H1 (cell line): ENCODE results near the gene RNF186. TPM values are rescaled to one million over a fixed set of nuclear protein-coding genes. Genes with fewer than 3 reads are reported as not detected.

Experiments used
- CTCF ChIA-PET: fragments of 300-600 bp; sonication (Branson Sonifier 250); formaldehyde crosslinking; loops from one replicate; lab custom pipeline; 2021; ENCODE audit not compliant: partially characterized antibody; lab: Charles Lee
- POLR2A ChIA-PET: fragments of 300-600 bp; sonication (Branson Sonifier 250); formaldehyde crosslinking; loops from one replicate; lab custom pipeline; 2021; ENCODE audit warnings: inconsistent platforms; ENCODE audit not compliant: partially characterized antibody; lab: Charles Lee
- DNase-seq, 2 experiments: peaks; one replicate each; pipeline versions ENCODE4 v3.0.0 to v3.0.0-alpha.2; 2010 to 2022; ENCODE audit warnings: low spot score in 2 of 2, low read depth in 1 of 2, mixed read lengths in 1 of 2
- FAIRE-seq: peaks from 2 replicates; lab custom pipeline; 2011; peaks lifted over from hg19 to GRCh38; lab: Jason Lieb, UNC
- H2AFZ ChIP-seq: 2 replicates; pipeline ENCODE4 v1.8.1; 2012; ENCODE audit warnings: low read length, inconsistent platforms
- H2AK5ac ChIP-seq: 2 replicates; pipeline ENCODE4 v1.6.1; 2013; ENCODE audit warnings: low read depth, low read length
- H2BK120ac ChIP-seq: replicated peaks from 2 replicates; pipeline ENCODE3; 2013; ENCODE audit warnings: low read depth, low read length, inconsistent platforms
- H2BK12ac ChIP-seq: 2 replicates; pipeline ENCODE4 v1.6.1; 2013; ENCODE audit warnings: low read depth, low read length
- H2BK15ac ChIP-seq: 2 replicates; pipeline ENCODE4 v1.6.1; 2013; ENCODE audit warnings: low read length
- H2BK20ac ChIP-seq: 2 replicates; pipeline ENCODE4 v1.6.1; 2013; ENCODE audit warnings: low read length
- H2BK5ac ChIP-seq: 2 replicates; pipeline ENCODE4 v1.6.1; 2013; ENCODE audit warnings: low read depth, low read length
- H3K14ac ChIP-seq: 2 replicates; pipeline ENCODE4 v1.6.1; 2013; ENCODE audit warnings: inconsistent platforms; ENCODE audit not compliant: insufficient read length
- H3K18ac ChIP-seq: 2 replicates; pipeline ENCODE4 v1.6.1; 2013; ENCODE audit warnings: low read length; ENCODE audit errors: extremely low read depth
- H3K23ac ChIP-seq: 2 replicates; pipeline ENCODE4 v1.6.1; 2013; ENCODE audit warnings: inconsistent platforms; ENCODE audit not compliant: insufficient read length
- H3K23me2 ChIP-seq: 2 replicates; pipeline ENCODE4 v1.6.1; 2013; ENCODE audit warnings: low read depth, low read length
- H3K27ac ChIP-seq: 2 replicates; pipeline ENCODE4 v1.6.1; 2011; ENCODE audit warnings: low read depth, low read length, inconsistent platforms
- H3K27me3 ChIP-seq, 4 experiments: replicated peaks in 1 of 4; 1 replicate in 1 of 4; 2 replicates in 3 of 4; pipeline versions ENCODE4 v1.6.1 to v1.8.1; 2011 to 2013; ENCODE audit warnings: low read length in 3 of 4, mild to moderate bottlenecking in 3 of 4, inconsistent platforms in 2 of 4, mixed read lengths in 2 of 4, moderate library complexity in 1 of 4; ENCODE audit not compliant: control insufficient read depth in 3 of 4, insufficient read depth in 3 of 4; ENCODE audit errors: extremely low read depth in 1 of 4
- H3K36me3 ChIP-seq, 4 experiments: 2 replicates each; pipeline versions ENCODE4 v1.6.1 to v1.8.1; 2011 to 2013; ENCODE audit warnings: mild to moderate bottlenecking in 4 of 4, low read length in 3 of 4, moderate library complexity in 2 of 4, control low read depth in 1 of 4, inconsistent platforms in 1 of 4; ENCODE audit not compliant: insufficient read depth in 4 of 4, control insufficient read depth in 2 of 4
- H3K4ac ChIP-seq: replicated peaks from 2 replicates; pipeline ENCODE3; 2013; ENCODE audit warnings: low read length, low read depth, mixed read lengths, inconsistent platforms; ENCODE audit not compliant: insufficient read length
- H3K4me1 ChIP-seq, 4 experiments: replicated peaks in 1 of 4; 1 replicate in 1 of 4; 2 replicates in 3 of 4; pipeline versions ENCODE4 v1.6.1 to v1.8.1; 2011 to 2013; ENCODE audit warnings: low read length in 3 of 4, inconsistent platforms in 2 of 4, mixed read lengths in 1 of 4; ENCODE audit not compliant: insufficient read depth in 4 of 4, control insufficient read depth in 3 of 4
- H3K4me2 ChIP-seq, 2 experiments: 2 replicates each; pipeline versions ENCODE4 v1.6.1 to v1.8.1; 2011 to 2013; ENCODE audit warnings: low read depth in 2 of 2, low read length in 2 of 2, control low read depth in 1 of 2, inconsistent platforms in 1 of 2, mild to moderate bottlenecking in 1 of 2; ENCODE audit not compliant: insufficient read depth in 1 of 2
- H3K4me3 ChIP-seq, 4 experiments: fragments of 200-600, 300-600 bp in 1 of 4; sonication (generic), shearing (Covaris generic), sonication (Bioruptor Twin) in 1 of 4; 2 replicates each; pipeline versions ENCODE4 v1.5.1 to v1.8.1; 2011 to 2016; ENCODE audit warnings: low read length in 4 of 4, low read depth in 3 of 4, control low read depth in 2 of 4, inconsistent platforms in 2 of 4, mild to moderate bottlenecking in 2 of 4, mixed read lengths in 1 of 4, moderate library complexity in 1 of 4; ENCODE audit not compliant: insufficient read depth in 2 of 4; ENCODE audit errors: extremely low read depth in 1 of 4
- H3K56ac ChIP-seq: replicated peaks from 2 replicates; pipeline ENCODE3; 2013; ENCODE audit warnings: low read depth, mild to moderate bottlenecking, mixed read lengths, low read length, inconsistent platforms; ENCODE audit not compliant: insufficient read length
- H3K79me1 ChIP-seq: 2 replicates; pipeline ENCODE4 v1.6.1; 2013; ENCODE audit warnings: low read depth, low read length, control low read depth
- H3K79me2 ChIP-seq, 2 experiments: 2 replicates each; pipeline versions ENCODE4 v1.6.1 to v1.8.1; 2012 to 2013; ENCODE audit warnings: low read length in 2 of 2, mild to moderate bottlenecking in 2 of 2, inconsistent platforms in 1 of 2; ENCODE audit not compliant: insufficient read depth in 2 of 2, control insufficient read depth in 1 of 2
- H3K9ac ChIP-seq, 4 experiments: replicated peaks in 1 of 4; 1 replicate in 1 of 4; 2 replicates in 3 of 4; pipeline versions ENCODE4 v1.6.1 to v1.8.1; 2011 to 2013; ENCODE audit warnings: low read depth in 3 of 4, low read length in 3 of 4, control low read depth in 2 of 4, mild to moderate bottlenecking in 2 of 4, moderate library complexity in 2 of 4, inconsistent platforms in 1 of 4; ENCODE audit errors: extremely low read depth in 1 of 4
- H3K9me3 ChIP-seq, 2 experiments: 2 replicates each; pipeline versions ENCODE4 v1.6.1 to v1.8.1; 2012 to 2013; ENCODE audit warnings: mild to moderate bottlenecking in 2 of 2, moderate library complexity in 2 of 2, control low read depth in 1 of 2, inconsistent platforms in 1 of 2, low read depth in 1 of 2, low read length in 1 of 2, mixed read lengths in 1 of 2; ENCODE audit not compliant: insufficient read depth in 2 of 2
- H4K20me1 ChIP-seq, 2 experiments: replicated peaks in 1 of 2; 2 replicates each; pipeline versions ENCODE3 to v1.8.1; 2011 to 2013; ENCODE audit warnings: inconsistent platforms in 2 of 2, low read length in 2 of 2, mild to moderate bottlenecking in 1 of 2; ENCODE audit not compliant: insufficient read depth in 2 of 2, control insufficient read depth in 1 of 2
- H4K5ac ChIP-seq: 2 replicates; pipeline ENCODE4 v1.6.1; 2013; ENCODE audit warnings: low read length, low read depth, mixed read lengths, inconsistent platforms; ENCODE audit not compliant: insufficient read length
- H4K8ac ChIP-seq: 2 replicates; pipeline ENCODE4 v1.8.0; 2013; ENCODE audit warnings: mild to moderate bottlenecking, moderate library complexity, low read length, inconsistent platforms; ENCODE audit not compliant: insufficient read depth; ENCODE audit errors: extremely low read depth
- H4K91ac ChIP-seq: replicated peaks from 2 replicates; pipeline ENCODE3; 2013; ENCODE audit warnings: low read length, mixed read lengths, inconsistent platforms; ENCODE audit not compliant: insufficient read length
- BCL11A ChIP-seq, 2 experiments: IDR thresholded peaks; one replicate each; pipeline ENCODE4 v1.6.1; 2011; ENCODE audit warnings: low read depth in 2 of 2, low read length in 2 of 2, mild to moderate bottlenecking in 2 of 2
- BRCA1 ChIP-seq: IDR thresholded peaks from 2 replicates; pipeline ENCODE4 v1.6.1; 2012; ENCODE audit warnings: low read depth, low read length, improper control_type of control experiment
- JUND ChIP-seq: IDR thresholded peaks from 2 replicates; pipeline ENCODE4 v1.6.1; 2011; ENCODE audit warnings: mild to moderate bottlenecking, improper control_type of control experiment, low read length
- KDM4A ChIP-seq: IDR thresholded peaks from one replicate; pipeline ENCODE4 v1.7.1; 2012; ENCODE audit warnings: low read depth, mild to moderate bottlenecking, moderate library complexity, low read length, inconsistent platforms; ENCODE audit not compliant: severe bottlenecking
- KDM5A ChIP-seq: fragments of 200-600 bp; IDR thresholded peaks from 2 replicates; pipeline ENCODE4 v1.7.1; 2012; ENCODE audit warnings: mild to moderate bottlenecking, low read length, inconsistent platforms, mixed read lengths
- POLR2A ChIP-seq, 2 experiments: IDR thresholded peaks; 1 replicate in 1 of 2; 2 replicates in 1 of 2; pipeline ENCODE4 v1.6.1; 2011; ENCODE audit warnings: low read depth in 2 of 2, low read length in 2 of 2, mild to moderate bottlenecking in 2 of 2; ENCODE audit errors: control extremely low read depth in 1 of 2
- SIX5 ChIP-seq: IDR thresholded peaks from 2 replicates; pipeline ENCODE4 v1.6.1; 2011; ENCODE audit warnings: mild to moderate bottlenecking, low read depth, low read length
- SP2 ChIP-seq: IDR thresholded peaks from 2 replicates; pipeline ENCODE4 v1.6.1; 2012; ENCODE audit warnings: mild to moderate bottlenecking, low read length, inconsistent platforms
- TBP ChIP-seq: IDR thresholded peaks from 2 replicates; pipeline ENCODE4 v1.6.1; 2011; ENCODE audit warnings: low read depth, low read length, improper control_type of control experiment
- WGBS, 2 experiments: shearing (Covaris generic) in 1 of 2; methylation state at CpG; one replicate each; pipeline versions ENCODE4 v1.1.6 to v1.1.7; 2013 to 2015; ENCODE audit warnings: low lambda C conversion rate in 2 of 2, mixed read lengths in 2 of 2, inconsistent platforms in 1 of 2, low coverage in 1 of 2, missing lambda C conversion rate in 1 of 2; ENCODE audit not compliant: insufficient replicate concordance in 2 of 2, insufficient coverage in 1 of 2, insufficient read length in 1 of 2; ENCODE audit errors: extremely low coverage in 1 of 2, missing lambda C conversion rate in 1 of 2; 5-methylcytosine and 5-hydroxymethylcytosine counted together
- polyA plus RNA-seq, 7 experiments: library from polyadenylated mRNA; depleted of rRNA in 3 of 7; stranded (reverse) in 5 of 7; unstranded in 2 of 7; fragments of >200 nt in 5 of 7; fragments of 200-250 nt in 2 of 7; gene quantifications; 1 replicate in 5 of 7; 2 replicates in 1 of 7; 4 replicates in 1 of 7; pipeline versions ENCODE4 v1.2.1 to v1.2.3, GENCODE V29; 2011 to 2013; ENCODE audit warnings: missing spikeins in 2 of 7, mixed read lengths in 2 of 7
- total RNA-seq: library from RNA; stranded (reverse); fragmentation: NEBNext Ultra II Directional; extraction: Animal tissue kit (Norgen Biotek cat#: 25700); gene quantifications from 2 replicates; pipeline ENCODE4 v1.2.1, GENCODE V29; 2021
- TF ChIP-seq, protein P1 (sequence below): IDR thresholded peaks from 2 replicates; pipeline ENCODE4 v1.6.1; 2012; ENCODE audit warnings: inconsistent platforms
- TF ChIP-seq, protein P2 (sequence below), 3 experiments: IDR thresholded peaks; 1 replicate in 2 of 3; 2 replicates in 1 of 3; pipeline versions ENCODE4 v1.5.1 to v1.6.1; 2011; ENCODE audit warnings: low read length in 3 of 3, mild to moderate bottlenecking in 3 of 3, inconsistent platforms in 2 of 3, low read depth in 1 of 3, moderate library complexity in 1 of 3; ENCODE audit not compliant: insufficient read depth in 1 of 3; ENCODE audit errors: control extremely low read depth in 1 of 3

Gene RNF186
- total and polyA plus RNA-seq, 2 of the 8 experiments (the other 6 are each of a cell fraction or from before 2014, with no cell fraction given): not detected

DNA sequence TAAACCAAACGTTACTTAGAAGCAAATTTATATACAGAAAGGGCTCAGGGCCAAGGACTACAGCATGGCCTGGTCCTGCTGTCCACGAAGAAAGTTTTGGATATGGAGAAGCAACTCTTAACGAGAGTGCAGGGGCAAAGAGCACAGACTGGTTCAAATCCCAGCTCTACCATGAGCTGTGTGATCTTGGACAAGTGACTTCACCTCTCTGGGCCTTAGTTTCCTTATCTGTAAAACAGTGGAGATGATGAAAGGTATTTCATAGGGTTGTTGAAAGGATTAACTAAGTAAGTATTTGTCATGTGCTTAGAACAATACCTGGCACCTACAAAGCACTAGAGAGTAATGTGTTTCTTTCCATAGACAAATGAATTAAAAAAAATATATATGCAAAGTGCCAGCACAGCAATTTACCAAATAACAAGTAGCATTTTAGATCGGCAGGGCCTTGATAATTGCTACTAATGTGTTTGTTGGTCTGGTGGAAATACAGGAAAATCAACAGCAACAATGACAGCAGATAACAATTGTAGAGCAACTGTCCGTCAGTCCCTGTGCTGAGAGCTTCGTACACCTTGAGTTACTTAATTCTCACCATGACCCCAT lies 40.8 kb downstream of the RNF186 start:
- Histone ChIP-seq H2BK120ac (no peak overlapping the region), H4K8ac (no peak overlapping the region), H3K4me2 (no peak overlapping the region), H3K27me3 (peaks cover 8 to 11% (median 10%) of the 10 kb centered on the region in 4 experiments), H4K20me1 (no peaks in the 10 kb centered on the region), H3K79me1 (no peaks in the 10 kb centered on the region), H3K27ac (no peak overlapping the region), H3K23ac (no peak overlapping the region), H3K56ac (no peak overlapping the region), H3K9me3 (no peaks in the 10 kb centered on the region), H3K4ac (no peak overlapping the region), H3K4me3 (no peak overlapping the region), H2AFZ (no peak overlapping the region), H2BK15ac (no peak overlapping the region), H3K23me2 (no peaks in the 10 kb centered on the region), H2AK5ac (no peak overlapping the region), H2BK12ac (no peak overlapping the region), H2BK5ac (no peak overlapping the region), H3K9ac (no peak overlapping the region), H3K4me1 (peaks cover 0 to 8% (median 6%) of the 10 kb centered on the region in 4 experiments; a peak in 6 of 7 replicates), H3K18ac (no peak overlapping the region), H3K14ac (no peak overlapping the region), H3K36me3 (no peaks in the 10 kb centered on the region), H4K5ac (no peak overlapping the region), H2BK20ac (no peak overlapping the region), H3K79me2 (no peaks in the 10 kb centered on the region), H4K91ac (no peak overlapping the region)
- WGBS, 2 experiments: 90% methylated on average over 6 of the region's 6 CpGs; no CpG with 5 or more reads in 1 of the 2 experiments
- CTCF ChIA-PET: interaction anchor here (1.0 to 9.2 kb wide), 8 partner anchors 10 to 104 kb away, joined by 3 to 74 read pairs (median 4); no protein-coding TSS in a partner anchor
- DNase-seq (no peak), FAIRE-seq (no peak)
- POLR2A ChIA-PET: interaction anchor here (1.6 kb wide), 1 partner anchor 12 kb away, joined by 5 read pairs; no protein-coding TSS in a partner anchor
- no peak for TF ChIP-seq SP2
- TF ChIP-seq TBP: no peak
- no peak for TF ChIP-seq KDM4A
- TF ChIP-seq BRCA1: no peak
- TF ChIP-seq POLR2A (IDR thresholded peaks at IDR 0.05; ENCODE audit: control extremely low read depth in 1 of 2, low read depth in 2 of 2, low read length in 2 of 2): no peak
- TF ChIP-seq KDM5A: no peak
- no peak for TF ChIP-seq JUND
- TF ChIP-seq, protein P1, sequence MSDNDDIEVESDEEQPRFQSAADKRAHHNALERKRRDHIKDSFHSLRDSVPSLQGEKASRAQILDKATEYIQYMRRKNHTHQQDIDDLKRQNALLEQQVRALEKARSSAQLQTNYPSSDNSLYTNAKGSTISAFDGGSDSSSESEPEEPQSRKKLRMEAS: no peak
- no peak for TF ChIP-seq SIX5
- TF ChIP-seq, protein P2, sequence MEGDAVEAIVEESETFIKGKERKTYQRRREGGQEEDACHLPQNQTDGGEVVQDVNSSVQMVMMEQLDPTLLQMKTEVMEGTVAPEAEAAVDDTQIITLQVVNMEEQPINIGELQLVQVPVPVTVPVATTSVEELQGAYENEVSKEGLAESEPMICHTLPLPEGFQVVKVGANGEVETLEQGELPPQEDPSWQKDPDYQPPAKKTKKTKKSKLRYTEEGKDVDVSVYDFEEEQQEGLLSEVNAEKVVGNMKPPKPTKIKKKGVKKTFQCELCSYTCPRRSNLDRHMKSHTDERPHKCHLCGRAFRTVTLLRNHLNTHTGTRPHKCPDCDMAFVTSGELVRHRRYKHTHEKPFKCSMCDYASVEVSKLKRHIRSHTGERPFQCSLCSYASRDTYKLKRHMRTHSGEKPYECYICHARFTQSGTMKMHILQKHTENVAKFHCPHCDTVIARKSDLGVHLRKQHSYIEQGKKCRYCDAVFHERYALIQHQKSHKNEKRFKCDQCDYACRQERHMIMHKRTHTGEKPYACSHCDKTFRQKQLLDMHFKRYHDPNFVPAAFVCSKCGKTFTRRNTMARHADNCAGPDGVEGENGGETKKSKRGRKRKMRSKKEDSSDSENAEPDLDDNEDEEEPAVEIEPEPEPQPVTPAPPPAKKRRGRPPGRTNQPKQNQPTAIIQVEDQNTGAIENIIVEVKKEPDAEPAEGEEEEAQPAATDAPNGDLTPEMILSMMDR (IDR thresholded peaks at IDR 0.05; ENCODE audit: control extremely low read depth in 1 of 3, insufficient read depth in 1 of 3, low read depth in 1 of 3, low read length in 3 of 3): no peak
- TF ChIP-seq BCL11A (IDR thresholded peaks at IDR 0.05; ENCODE audit: low read depth in 2 of 2, low read length in 2 of 2): no peak
